ENCODE measurements around the gene C10orf95.

C10orf95 gene

GRCh38 chr10:102450374-102451104, 804 bp downstream of the C10orf95 start:
- peaks cover 40% of the 10 kb centered on the region for H3K4me1 ChIP-seq (ENCODE audit: control insufficient read depth, insufficient read depth, low read length)
- peak overlapping the region; percentile 71 for H3K27ac ChIP-seq (ENCODE audit: low read depth, low read length)
- peak overlapping the region; percentile 93 for H3K4me3 ChIP-seq (ENCODE audit: low read depth, low read length)
- H3K36me3 ChIP-seq (ENCODE audit: control insufficient read depth, insufficient read depth, low read length): peaks cover 8% of the 10 kb centered on the region
- H3K27me3 ChIP-seq (ENCODE audit: control insufficient read depth, insufficient read depth, low read length): peaks cover 6% of the 10 kb centered on the region; the same call in 1 of the 2 replicates
- no peaks in the 10 kb centered on the region for H3K9me3 ChIP-seq (ENCODE audit: control insufficient read depth, insufficient read depth, low read depth, low read length)
- peak overlapping the region; percentile 81 for H3K9ac ChIP-seq (ENCODE audit: low read length)

GRCh38 chr10:102450124-102450373, 1.3 kb downstream of the C10orf95 start:
- H3K4me1 ChIP-seq (ENCODE audit: control insufficient read depth, insufficient read depth, low read length): peaks cover 35% of the 10 kb centered on the region
- H3K4me3 ChIP-seq (ENCODE audit: low read depth, low read length): peak overlapping the region; percentile 93
- H3K9me3 ChIP-seq (ENCODE audit: control insufficient read depth, insufficient read depth, low read depth, low read length): no peaks in the 10 kb centered on the region
- peak overlapping the region; percentile 81 for H3K9ac ChIP-seq (ENCODE audit: low read length)
- H3K36me3 ChIP-seq (ENCODE audit: control insufficient read depth, insufficient read depth, low read length): peaks cover 5% of the 10 kb centered on the region
- peaks cover 6% of the 10 kb centered on the region; the same call in 1 of the 2 replicates for H3K27me3 ChIP-seq (ENCODE audit: control insufficient read depth, insufficient read depth, low read length)
- H3K27ac ChIP-seq (ENCODE audit: low read depth, low read length): peak overlapping the region; percentile 71

GRCh38 chr10:102449321-102450123, 1.8 kb downstream of the C10orf95 start:
- Histone ChIP-seq H3K4me3 (ENCODE audit: low read depth, low read length) (peak overlapping the region; percentile 93), H3K36me3 (ENCODE audit: control insufficient read depth, insufficient read depth, low read length) (peaks cover 5% of the 10 kb centered on the region), H3K4me1 (ENCODE audit: control insufficient read depth, insufficient read depth, low read length) (peaks cover 32% of the 10 kb centered on the region), H3K9me3 (ENCODE audit: control insufficient read depth, insufficient read depth, low read depth, low read length) (no peaks in the 10 kb centered on the region), H3K27me3 (ENCODE audit: control insufficient read depth, insufficient read depth, low read length) (peaks cover 6% of the 10 kb centered on the region; the same call in 1 of the 2 replicates), H3K9ac (ENCODE audit: low read length) (peak overlapping the region; percentile 81), H3K27ac (ENCODE audit: low read depth, low read length) (peak overlapping the region; percentile 71)

- Histone ChIP-seq H3K27ac (ENCODE audit: low read depth, low read length) (no peak overlapping the region), H3K27me3 (ENCODE audit: control insufficient read depth, insufficient read depth, low read length) (peaks cover 2% of the 10 kb centered on the region; the same call in 1 of the 2 replicates), H3K9me3 (ENCODE audit: control insufficient read depth, insufficient read depth, low read depth, low read length) (no peaks in the 10 kb centered on the region), H3K36me3 (ENCODE audit: control insufficient read depth, insufficient read depth, low read length) (no peaks in the 10 kb centered on the region), H3K4me3 (ENCODE audit: low read depth, low read length) (no peak overlapping the region), H3K4me1 (ENCODE audit: control insufficient read depth, insufficient read depth, low read length) (peaks cover 5% of the 10 kb centered on the region), H3K9ac (ENCODE audit: low read length) (no peak overlapping the region)
Measured at GRCh38 chr10:102444851-102445250, 6.5 kb downstream of the C10orf95 start.

- Histone ChIP-seq H3K4me3 (ENCODE audit: low read depth, low read length) (no peak overlapping the region), H3K9me3 (ENCODE audit: control insufficient read depth, insufficient read depth, low read depth, low read length) (no peaks in the 10 kb centered on the region), H3K27me3 (ENCODE audit: control insufficient read depth, insufficient read depth, low read length) (peaks cover 48% of the 10 kb centered on the region), H3K36me3 (ENCODE audit: control insufficient read depth, insufficient read depth, low read length) (no peaks in the 10 kb centered on the region), H3K9ac (ENCODE audit: low read length) (no peak overlapping the region), H3K27ac (ENCODE audit: low read depth, low read length) (no peak overlapping the region), H3K4me1 (ENCODE audit: control insufficient read depth, insufficient read depth, low read length) (peaks cover 15% of the 10 kb centered on the region)
Measured at GRCh38 chr10:102438374-102438773, 13.0 kb downstream of the C10orf95 start.

GRCh38 chr10:102437515-102437914, 13.8 kb downstream of the C10orf95 start:
- no peak overlapping the region for H3K27ac ChIP-seq (ENCODE audit: low read depth, low read length)
- H3K9me3 ChIP-seq (ENCODE audit: control insufficient read depth, insufficient read depth, low read depth, low read length): no peaks in the 10 kb centered on the region
- no peaks in the 10 kb centered on the region for H3K36me3 ChIP-seq (ENCODE audit: control insufficient read depth, insufficient read depth, low read length)
- H3K27me3 ChIP-seq (ENCODE audit: control insufficient read depth, insufficient read depth, low read length): peaks cover 53% of the 10 kb centered on the region
- H3K9ac ChIP-seq (ENCODE audit: low read length): no peak overlapping the region
- peaks cover 19% of the 10 kb centered on the region for H3K4me1 ChIP-seq (ENCODE audit: control insufficient read depth, insufficient read depth, low read length)
- H3K4me3 ChIP-seq (ENCODE audit: low read depth, low read length): no peak overlapping the region

- Histone ChIP-seq H3K27ac (ENCODE audit: low read depth, low read length) (no peak overlapping the region), H3K4me3 (ENCODE audit: low read depth, low read length) (no peak overlapping the region), H3K9ac (ENCODE audit: low read length) (no peak overlapping the region), H3K4me1 (ENCODE audit: control insufficient read depth, insufficient read depth, low read length) (peaks cover 23% of the 10 kb centered on the region), H3K27me3 (ENCODE audit: control insufficient read depth, insufficient read depth, low read length) (peaks cover 50% of the 10 kb centered on the region), H3K9me3 (ENCODE audit: control insufficient read depth, insufficient read depth, low read depth, low read length) (no peaks in the 10 kb centered on the region), H3K36me3 (ENCODE audit: control insufficient read depth, insufficient read depth, low read length) (no peaks in the 10 kb centered on the region)
Measured at GRCh38 chr10:102436312-102436711, 15.0 kb downstream of the C10orf95 start.

GRCh38 chr10:102435529-102436233, 15.7 kb downstream of the C10orf95 start:
- H3K4me1 ChIP-seq (ENCODE audit: control insufficient read depth, insufficient read depth, low read length): peaks cover 23% of the 10 kb centered on the region
- peak overlapping the region; percentile 35 for H3K9ac ChIP-seq (ENCODE audit: low read length)
- H3K9me3 ChIP-seq (ENCODE audit: control insufficient read depth, insufficient read depth, low read depth, low read length): no peaks in the 10 kb centered on the region
- H3K4me3 ChIP-seq (ENCODE audit: low read depth, low read length): peak overlapping the region; percentile 49
- no peaks in the 10 kb centered on the region for H3K36me3 ChIP-seq (ENCODE audit: control insufficient read depth, insufficient read depth, low read length)
- H3K27ac ChIP-seq (ENCODE audit: low read depth, low read length): no peak overlapping the region
- H3K27me3 ChIP-seq (ENCODE audit: control insufficient read depth, insufficient read depth, low read length): peaks cover 50% of the 10 kb centered on the region

- H3K27me3 ChIP-seq (ENCODE audit: control insufficient read depth, insufficient read depth, low read length): peaks cover 50% of the 10 kb centered on the region
- no peak overlapping the region for H3K27ac ChIP-seq (ENCODE audit: low read depth, low read length)
- H3K4me1 ChIP-seq (ENCODE audit: control insufficient read depth, insufficient read depth, low read length): peaks cover 23% of the 10 kb centered on the region
- peak overlapping the region; percentile 49 for H3K4me3 ChIP-seq (ENCODE audit: low read depth, low read length)
- H3K36me3 ChIP-seq (ENCODE audit: control insufficient read depth, insufficient read depth, low read length): no peaks in the 10 kb centered on the region
- no peaks in the 10 kb centered on the region for H3K9me3 ChIP-seq (ENCODE audit: control insufficient read depth, insufficient read depth, low read depth, low read length)
- H3K9ac ChIP-seq (ENCODE audit: low read length): peak overlapping the region; percentile 35
Measured at GRCh38 chr10:102435133-102435497, 16.2 kb downstream of the C10orf95 start.

GRCh38 chr10:102434394-102435132, 16.8 kb downstream of the C10orf95 start:
- Histone ChIP-seq H3K4me1 (ENCODE audit: control insufficient read depth, insufficient read depth, low read length) (peaks cover 23% of the 10 kb centered on the region), H3K27me3 (ENCODE audit: control insufficient read depth, insufficient read depth, low read length) (peaks cover 50% of the 10 kb centered on the region), H3K27ac (ENCODE audit: low read depth, low read length) (no peak overlapping the region), H3K4me3 (ENCODE audit: low read depth, low read length) (peak overlapping the region; percentile 49), H3K9me3 (ENCODE audit: control insufficient read depth, insufficient read depth, low read depth, low read length) (no peaks in the 10 kb centered on the region), H3K9ac (ENCODE audit: low read length) (no peak overlapping the region), H3K36me3 (ENCODE audit: control insufficient read depth, insufficient read depth, low read length) (no peaks in the 10 kb centered on the region)

Measured in HUES6 (cell line).